Neural crest cell (in vitro differentiated cells): ENCODE measurements around the gene XCL2. TPM values are rescaled to one million over a fixed set of nuclear protein-coding genes. Genes with fewer than 3 reads are reported as not detected.
"Not testable (repeated sequence)": the region's sequence is repeated elsewhere in the genome, so short reads cannot be mapped to it uniquely, and the experiment has no call there.

Experiments used
- DNase-seq: peaks from one replicate; pipeline ENCODE4 v3.0.0; 2021; ENCODE audit warnings: low read depth, mixed read lengths, low spot score
- H3K27ac Mint-ChIP-seq: one replicate; pipeline ENCODE4 v1.8.0; 2021; ENCODE audit warnings: mild to moderate bottlenecking, mixed read lengths; ENCODE audit not compliant: unreplicated experiment
- H3K27me3 Mint-ChIP-seq: 2 replicates; pipeline ENCODE4 v1.8.0; 2021; ENCODE audit warnings: low read depth, mild to moderate bottlenecking, mixed read lengths
- H3K36me3 Mint-ChIP-seq: 2 replicates; pipeline ENCODE4 v1.8.0; 2021; ENCODE audit warnings: low read depth, mild to moderate bottlenecking, mixed read lengths
- H3K4me1 Mint-ChIP-seq: 2 replicates; pipeline ENCODE4 v1.8.0; 2021; ENCODE audit warnings: mixed read lengths
- H3K4me3 Mint-ChIP-seq: one replicate; pipeline ENCODE4 v1.8.0; 2021; ENCODE audit warnings: mild to moderate bottlenecking, mixed read lengths
- H3K9me3 Mint-ChIP-seq: 2 replicates; pipeline ENCODE4 v1.8.0; 2021; ENCODE audit warnings: mixed read lengths
- CTCF ChIP-seq: fragments of 200-600 bp; sonication (generic); conservative IDR thresholded peaks from 2 replicates; pipeline ENCODE4 v1.5.0; 2021; ENCODE audit warnings: antibody characterized with exemption, mild to moderate bottlenecking
- total RNA-seq: library from RNA; stranded (reverse); gene quantifications from 2 replicates; pipeline ENCODE4 v1.2.1, GENCODE V29; 2021

XCL2 gene
- total RNA-seq, 1 donor from 2014 or later: not detected

- no peak for TF ChIP-seq CTCF
- no peak for DNase-seq
- Mint-ChIP-seq H3K4me3 (no peak overlapping the region), H3K27me3 (peaks cover 2% of the 10 kb centered on the region), H3K9me3 (no peaks in the 10 kb centered on the region), H3K27ac (no peak overlapping the region), H3K36me3 (no peaks in the 10 kb centered on the region), H3K4me1 (no peaks in the 10 kb centered on the region)
These were observed 11.0 kb upstream of the XCL2 start for GRCh38 chr1:168554603-168555483.

- no peak for DNase-seq
- H3K4me1 Mint-ChIP-seq: no peaks in the 10 kb centered on the region
- no peak overlapping the region for H3K27ac Mint-ChIP-seq
- H3K9me3 Mint-ChIP-seq: no peaks in the 10 kb centered on the region
- TF ChIP-seq CTCF: no peak
- peaks cover 2% of the 10 kb centered on the region for H3K27me3 Mint-ChIP-seq
- no peak overlapping the region for H3K4me3 Mint-ChIP-seq
- no peaks in the 10 kb centered on the region for H3K36me3 Mint-ChIP-seq
These were observed 10.1 kb upstream of the XCL2 start for GRCh38 chr1:168553680-168554553.

- Mint-ChIP-seq H3K4me1 (no peaks in the 10 kb centered on the region), H3K36me3 (no peaks in the 10 kb centered on the region), H3K27me3 (peaks cover 2% of the 10 kb centered on the region), H3K9me3 (no peaks in the 10 kb centered on the region), H3K27ac (no peak overlapping the region), H3K4me3 (no peak overlapping the region)
- no peak for DNase-seq
- no peak for TF ChIP-seq CTCF
These were observed 9.2 kb upstream of the XCL2 start for GRCh38 chr1:168552961-168553360.

GRCh38 chr1:168551688-168552087, 7.9 kb upstream of the XCL2 start:
- Mint-ChIP-seq H3K9me3 (no peaks in the 10 kb centered on the region), H3K4me1 (no peaks in the 10 kb centered on the region), H3K36me3 (no peaks in the 10 kb centered on the region), H3K4me3 (no peak overlapping the region), H3K27me3 (no peaks in the 10 kb centered on the region), H3K27ac (no peak overlapping the region)
- DNase-seq: no peak
- no peak for TF ChIP-seq CTCF

- Mint-ChIP-seq H3K36me3 (no peaks in the 10 kb centered on the region), H3K4me1 (no peaks in the 10 kb centered on the region), H3K27me3 (no peaks in the 10 kb centered on the region), H3K9me3 (peaks cover 2% of the 10 kb centered on the region), H3K4me3 (no peak overlapping the region), H3K27ac (no peak overlapping the region)
- no peak for TF ChIP-seq CTCF
- no peak for DNase-seq
These were observed 7.2 kb upstream of the XCL2 start for GRCh38 chr1:168550971-168551370.

- not testable (repeated sequence) for DNase-seq, H3K27me3 Mint-ChIP-seq, H3K4me1 Mint-ChIP-seq, H3K4me3 Mint-ChIP-seq, H3K27ac Mint-ChIP-seq, H3K9me3 Mint-ChIP-seq, H3K36me3 Mint-ChIP-seq
These were observed 2.7 kb upstream of the XCL2 start for GRCh38 chr1:168546553-168546895.
